Retinal pigment epithelial cell (primary cell): ENCODE data around the gene COL6A2.
"Not testable (repeated sequence)": the region's sequence is repeated elsewhere in the genome, so short reads cannot be mapped to it uniquely, and the experiment has no call there.

Experiments used
- DNase-seq: peaks from one replicate; pipeline ENCODE4 v3.0.0-alpha.2; 2010; ENCODE audit warnings: low read depth
- H3K4me3 ChIP-seq: 2 replicates; pipeline ENCODE4 v1.5.1; 2011; ENCODE audit warnings: mild to moderate bottlenecking, low read length, control low read depth, moderate library complexity
- TF ChIP-seq, protein P1 (sequence below): conservative IDR thresholded peaks from 2 replicates; pipeline ENCODE4 v1.5.1; 2011; ENCODE audit warnings: low read depth, low read length, control low read depth, inconsistent platforms

Gene COL6A2

DNA sequence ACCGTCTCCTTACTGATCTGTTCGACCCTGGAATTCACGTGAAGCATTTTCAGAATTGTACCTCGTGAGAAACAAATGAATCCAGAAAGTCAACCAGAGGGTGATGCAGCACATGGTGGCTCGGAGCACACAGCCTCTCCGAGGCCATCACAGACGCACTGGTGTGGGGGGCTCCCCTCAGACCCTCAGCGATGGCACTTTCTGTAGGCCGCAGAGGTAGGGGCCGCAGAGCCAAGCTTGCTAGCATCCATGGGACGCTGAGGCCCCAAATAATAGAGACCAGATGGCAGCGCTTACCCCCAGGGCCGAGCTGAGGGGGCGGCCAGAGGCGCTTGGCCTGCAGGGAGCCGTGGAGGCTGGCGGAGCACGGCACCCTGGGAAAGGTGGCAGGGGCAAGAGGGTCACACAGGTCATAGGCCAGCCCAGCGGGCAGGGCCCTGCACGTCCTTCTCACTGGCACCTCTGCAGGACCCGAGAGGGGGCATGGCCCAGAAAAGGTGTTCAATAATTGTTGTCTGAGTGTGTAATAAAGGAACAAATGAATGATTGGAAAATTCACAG is 28.1 kb upstream of the COL6A2 start:
- DNase-seq, result no peak
- TF ChIP-seq, protein P1, sequence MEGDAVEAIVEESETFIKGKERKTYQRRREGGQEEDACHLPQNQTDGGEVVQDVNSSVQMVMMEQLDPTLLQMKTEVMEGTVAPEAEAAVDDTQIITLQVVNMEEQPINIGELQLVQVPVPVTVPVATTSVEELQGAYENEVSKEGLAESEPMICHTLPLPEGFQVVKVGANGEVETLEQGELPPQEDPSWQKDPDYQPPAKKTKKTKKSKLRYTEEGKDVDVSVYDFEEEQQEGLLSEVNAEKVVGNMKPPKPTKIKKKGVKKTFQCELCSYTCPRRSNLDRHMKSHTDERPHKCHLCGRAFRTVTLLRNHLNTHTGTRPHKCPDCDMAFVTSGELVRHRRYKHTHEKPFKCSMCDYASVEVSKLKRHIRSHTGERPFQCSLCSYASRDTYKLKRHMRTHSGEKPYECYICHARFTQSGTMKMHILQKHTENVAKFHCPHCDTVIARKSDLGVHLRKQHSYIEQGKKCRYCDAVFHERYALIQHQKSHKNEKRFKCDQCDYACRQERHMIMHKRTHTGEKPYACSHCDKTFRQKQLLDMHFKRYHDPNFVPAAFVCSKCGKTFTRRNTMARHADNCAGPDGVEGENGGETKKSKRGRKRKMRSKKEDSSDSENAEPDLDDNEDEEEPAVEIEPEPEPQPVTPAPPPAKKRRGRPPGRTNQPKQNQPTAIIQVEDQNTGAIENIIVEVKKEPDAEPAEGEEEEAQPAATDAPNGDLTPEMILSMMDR, result no peak
- H3K4me3 ChIP-seq, result no peak overlapping the region

DNA sequence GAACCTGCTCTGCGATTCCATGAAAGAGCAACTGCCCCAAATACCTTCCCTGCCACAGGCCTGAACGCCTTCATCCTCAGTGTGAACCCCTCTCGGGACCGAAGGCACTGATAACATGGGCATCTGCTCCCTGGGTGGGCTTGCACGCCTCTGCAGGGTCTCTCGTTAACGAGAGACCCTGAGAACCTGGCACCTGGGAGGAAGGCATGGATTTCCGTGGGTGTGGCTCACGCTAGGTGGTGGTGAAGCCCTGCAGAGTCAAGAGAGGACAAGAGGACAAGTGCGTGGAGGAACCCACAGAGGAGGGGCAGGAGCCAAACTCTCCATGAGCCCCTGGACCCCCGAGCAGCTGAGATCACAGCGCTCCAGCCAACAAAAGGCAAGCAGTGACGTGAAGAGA is 26.8 kb upstream of the COL6A2 start:
- no peak overlapping the region for H3K4me3 ChIP-seq
- TF ChIP-seq, protein P1, result no peak
- no peak for DNase-seq

DNA sequence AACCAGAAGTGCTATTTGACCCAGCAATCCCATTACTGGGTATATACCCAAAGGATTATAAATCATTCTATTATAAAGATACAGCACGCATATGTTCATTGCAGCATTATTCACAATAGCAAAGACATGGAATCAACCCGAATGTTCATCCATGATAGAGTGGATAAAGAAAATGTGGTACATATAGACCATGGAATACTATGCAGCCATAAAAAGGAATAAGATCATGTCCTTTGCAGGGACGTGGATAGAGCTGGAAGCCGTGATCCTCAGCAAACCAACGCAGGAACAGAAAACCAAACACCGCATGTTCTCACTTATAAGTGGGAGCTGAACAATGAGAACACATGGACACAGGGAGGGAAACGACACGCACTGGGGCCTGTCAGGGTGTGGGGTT is 21.2 kb upstream of the COL6A2 start:
- not testable (repeated sequence) for H3K4me3 ChIP-seq, DNase-seq

DNA sequence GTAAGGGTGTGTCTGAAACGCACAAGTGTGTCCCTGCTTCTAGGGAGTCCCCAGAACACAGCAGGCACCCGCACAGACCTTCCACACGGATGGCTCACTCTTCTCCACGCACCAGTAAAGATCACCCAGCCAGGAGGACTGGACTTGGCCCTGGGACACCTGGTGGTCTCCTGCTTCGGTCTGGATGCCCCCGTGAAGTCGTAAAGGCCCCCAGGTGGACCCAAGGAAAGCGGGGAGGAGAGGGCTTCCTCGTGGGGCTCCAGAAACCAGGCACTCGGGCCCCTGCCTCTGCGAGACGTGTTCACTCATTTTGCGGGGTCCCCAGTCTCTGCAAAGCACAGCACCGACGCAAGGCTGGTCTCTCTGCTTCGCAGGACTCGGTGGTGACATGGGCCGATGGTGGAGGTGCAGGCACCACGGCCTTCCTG is 20.2 kb upstream of the COL6A2 start:
- DNase-seq, result no peak
- TF ChIP-seq, protein P1, result no peak
- H3K4me3 ChIP-seq, result no peak overlapping the region

DNA sequence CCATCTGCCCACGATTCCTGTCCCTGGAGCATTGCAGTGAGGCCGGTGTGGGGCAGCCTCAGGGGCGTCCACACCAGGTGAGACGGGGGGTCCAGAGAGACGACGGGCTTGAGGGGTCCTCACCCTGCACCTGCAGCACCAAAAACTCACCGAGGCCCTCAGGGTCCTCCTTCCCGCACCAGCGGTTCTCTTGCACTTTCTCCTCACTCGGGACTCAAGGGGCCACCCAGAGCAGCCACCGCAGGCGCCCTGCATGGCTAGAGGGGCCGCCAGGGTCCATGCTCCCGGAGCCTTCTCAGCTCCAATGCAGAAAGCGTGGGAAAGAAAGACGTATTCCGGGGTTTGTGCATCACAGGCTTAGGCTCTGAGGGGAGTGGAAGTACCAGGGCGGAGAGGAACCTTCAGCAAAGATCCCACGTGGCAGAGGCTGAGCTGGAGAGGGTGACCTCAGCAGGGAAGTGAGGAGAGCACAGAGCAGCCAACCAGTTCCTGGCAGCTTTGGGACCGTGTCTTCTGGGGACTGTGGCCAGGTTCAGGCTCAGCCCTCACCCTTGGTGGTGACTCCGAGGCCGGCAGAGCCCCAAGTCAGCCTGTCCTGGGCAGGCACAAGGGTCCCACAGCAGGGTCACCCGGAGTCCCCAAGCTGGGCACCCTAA is 19.5 kb upstream of the COL6A2 start:
- no peak overlapping the region for H3K4me3 ChIP-seq
- no peak for DNase-seq
- TF ChIP-seq, protein P1, result no peak

DNA sequence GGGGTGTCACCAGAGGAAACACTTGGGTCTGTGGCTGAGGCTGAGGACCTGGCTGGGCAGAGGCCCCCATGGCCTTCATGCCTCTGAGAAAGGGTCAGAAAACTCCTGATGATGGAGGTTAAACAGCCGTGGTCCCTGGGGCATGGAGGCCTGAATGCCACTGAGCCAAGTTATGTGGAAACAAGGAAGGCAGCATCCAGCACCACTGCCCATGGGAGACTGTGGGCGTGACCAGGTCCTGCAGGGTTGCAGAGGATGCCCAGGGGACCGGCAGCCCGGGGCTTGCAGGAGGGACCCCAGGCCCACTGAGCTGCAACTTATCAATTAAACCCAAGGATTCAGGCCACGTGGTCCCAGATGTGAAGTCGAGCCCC is 18.9 kb upstream of the COL6A2 start:
- no peak overlapping the region for H3K4me3 ChIP-seq
- DNase-seq, result no peak
- TF ChIP-seq, protein P1, result no peak

DNA sequence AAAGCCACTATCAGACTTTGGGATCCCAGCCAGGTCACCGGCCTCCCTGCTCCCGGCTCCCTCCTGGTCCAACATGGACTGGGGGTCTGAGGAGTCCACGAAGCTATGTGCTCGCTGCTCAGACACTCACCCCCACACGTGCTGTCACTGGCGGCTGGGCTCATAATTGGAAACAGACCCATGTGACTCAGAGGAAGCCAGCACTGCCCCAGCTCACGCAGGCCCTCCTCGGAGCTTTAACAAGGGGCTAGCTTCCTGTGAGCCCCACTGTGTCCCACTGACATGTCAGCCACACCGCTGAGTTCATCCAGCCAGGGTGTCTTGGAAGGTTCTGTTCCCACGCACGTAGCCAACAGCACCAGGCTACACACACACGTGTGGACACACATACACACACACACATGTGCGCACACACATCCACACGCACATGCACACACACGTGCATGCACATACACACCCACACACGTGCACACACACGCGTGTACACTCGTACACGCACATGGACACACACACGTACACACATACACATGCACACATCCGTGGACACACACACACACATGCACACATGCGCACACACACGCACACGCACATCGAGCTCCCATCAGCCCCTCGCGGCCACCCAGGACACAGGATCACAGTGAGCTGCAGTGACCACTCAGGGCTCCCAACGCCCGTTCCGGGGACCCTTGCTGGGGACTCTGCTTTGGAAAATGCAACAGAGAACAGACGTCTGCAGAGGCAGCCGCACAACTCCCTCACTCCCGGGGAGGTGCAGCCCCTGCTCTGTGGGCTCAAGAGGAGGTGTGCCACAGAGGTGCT is 18.4 kb upstream of the COL6A2 start:
- no peak for DNase-seq
- TF ChIP-seq, protein P1, result no peak
- no peak overlapping the region for H3K4me3 ChIP-seq
